ENCODE measurements around the gene RBM20.

DNA sequence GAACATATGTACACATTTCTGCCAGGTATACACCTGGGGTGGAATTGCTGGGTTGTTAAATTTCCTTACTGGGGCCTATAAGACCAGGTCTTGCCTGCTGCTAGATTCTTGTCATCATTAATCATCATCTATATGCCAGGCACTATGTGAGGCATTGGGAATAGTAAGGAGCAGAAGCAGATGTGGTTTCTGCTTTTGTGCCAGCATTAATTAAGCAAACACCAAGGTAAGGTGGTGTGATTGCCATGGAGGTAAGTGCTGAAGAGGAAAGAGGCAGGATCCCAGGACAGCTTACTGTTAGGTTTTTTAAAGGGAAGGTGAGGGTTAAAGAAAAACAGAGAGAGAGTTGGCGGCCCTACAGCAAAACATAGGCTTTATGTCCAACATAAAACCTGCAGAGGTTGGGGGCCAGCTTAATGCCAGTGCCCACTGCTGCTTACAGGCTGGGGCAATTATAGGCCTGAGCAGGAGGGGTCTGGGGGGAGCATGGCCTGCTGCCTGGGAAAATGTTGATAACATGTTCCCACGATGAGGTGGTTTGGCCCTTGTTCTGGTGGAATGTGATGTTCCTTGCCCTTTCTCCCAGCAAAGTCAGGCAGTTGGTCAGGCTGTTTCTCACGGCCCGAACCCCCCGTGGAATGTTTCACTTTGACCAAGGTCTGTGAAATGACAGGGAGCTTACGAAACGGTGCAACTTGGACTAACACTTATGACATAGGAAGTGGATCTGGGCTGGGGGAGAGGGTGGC, 93.9 kb downstream of the RBM20 start:
- TF ChIP-seq CTCF (IDR thresholded peaks at IDR 0.05) (no peak), POLR2A (IDR thresholded peaks at IDR 0.05) (no peak), EP300 (IDR thresholded peaks at IDR 0.05) (no peak), POLR2AphosphoS5 (IDR thresholded peaks at IDR 0.05) (no peak)

All from suprapubic skin (tissue), 4 donors.